ENCODE measurements around the gene RMND5A.
A peak's percentile ranks its signal among the peaks of the same experiment; 100 is the strongest.

The RMND5A gene

GRCh38 chr2:86807468-86808275, 87.6 kb downstream of the RMND5A start:
- peak; percentile 68 for DNase-seq (ENCODE audit: low spot score)
- TF ChIP-seq CTCF (IDR thresholded peaks at IDR 0.05; ENCODE audit: borderline replicate concordance, control extremely low read depth, extremely low read depth, insufficient read depth, missing control alignments) = no peak
- in situ Hi-C loops (cut with MboI; ENCODE audit: low sequenced_read_pairs, unreplicated experiment) = no loop called here

GRCh38 chr2:86808315-86809161, 88.4 kb downstream of the RMND5A start:
- peak; percentile 96 for DNase-seq (ENCODE audit: low spot score)
- in situ Hi-C loops (cut with MboI; ENCODE audit: low sequenced_read_pairs, unreplicated experiment) = no loop called here
- peak; percentile 93 for TF ChIP-seq CTCF (IDR thresholded peaks at IDR 0.05; ENCODE audit: borderline replicate concordance, control extremely low read depth, extremely low read depth, insufficient read depth, missing control alignments)

- TF ChIP-seq CTCF (IDR thresholded peaks at IDR 0.05; ENCODE audit: borderline replicate concordance, control extremely low read depth, extremely low read depth, insufficient read depth, missing control alignments) = no peak
- peak; percentile 37 for DNase-seq (ENCODE audit: low spot score)
- in situ Hi-C loops (cut with MboI; ENCODE audit: low sequenced_read_pairs, unreplicated experiment) = no loop called here
Measured at GRCh38 chr2:86809481-86810121, 89.5 kb downstream of the RMND5A start.

- in situ Hi-C loops (cut with MboI; ENCODE audit: low sequenced_read_pairs, unreplicated experiment) = no loop called here
- no peak for DNase-seq (ENCODE audit: low spot score)
- no peak for TF ChIP-seq CTCF (IDR thresholded peaks at IDR 0.05; ENCODE audit: borderline replicate concordance, control extremely low read depth, extremely low read depth, insufficient read depth, missing control alignments)
Measured at GRCh38 chr2:86815611-86816010, 95.5 kb downstream of the RMND5A start.

GRCh38 chr2:86818114-86818801, 98.2 kb downstream of the RMND5A start:
- DNase-seq (ENCODE audit: low spot score) = no peak
- TF ChIP-seq CTCF (IDR thresholded peaks at IDR 0.05; ENCODE audit: borderline replicate concordance, control extremely low read depth, extremely low read depth, insufficient read depth, missing control alignments) = no peak
- in situ Hi-C loops (cut with MboI; ENCODE audit: low sequenced_read_pairs, unreplicated experiment) = no loop called here

- no peak for TF ChIP-seq CTCF (IDR thresholded peaks at IDR 0.05; ENCODE audit: borderline replicate concordance, control extremely low read depth, extremely low read depth, insufficient read depth, missing control alignments)
- no peak for DNase-seq (ENCODE audit: low spot score)
- in situ Hi-C loops (cut with MboI; ENCODE audit: low sequenced_read_pairs, unreplicated experiment) = no loop called here
Measured at GRCh38 chr2:86818957-86819356, 98.9 kb downstream of the RMND5A start.
